ENCODE results near the gene COL13A1.

COL13A1 gene

GRCh38 chr10:69819716-69820506 is 18.2 kb downstream of the COL13A1 start:
- no peak for DNase-seq (ENCODE audit: low read depth)

GRCh38 chr10:69820817-69821216 is 19.1 kb downstream of the COL13A1 start:
- DNase-seq (ENCODE audit: low read depth), result no peak

- DNase-seq (ENCODE audit: low read depth), result no peak
Measured at GRCh38 chr10:69825604-69826003, 23.9 kb downstream of the COL13A1 start.

- no peak for DNase-seq (ENCODE audit: low read depth)
Measured at GRCh38 chr10:69826094-69826493, 24.4 kb downstream of the COL13A1 start.

- no peak for DNase-seq (ENCODE audit: low read depth)
Measured at GRCh38 chr10:69826789-69827554, 25.3 kb downstream of the COL13A1 start.

GRCh38 chr10:69828144-69828870 is 26.6 kb downstream of the COL13A1 start:
- DNase-seq (ENCODE audit: low read depth), result no peak

- DNase-seq (ENCODE audit: low read depth), result no peak
Measured at GRCh38 chr10:69829775-69830174, 28.1 kb downstream of the COL13A1 start.

GRCh38 chr10:69831231-69831855 is 29.6 kb downstream of the COL13A1 start:
- DNase-seq (ENCODE audit: low read depth), result no peak

- no peak for DNase-seq (ENCODE audit: low read depth)
Measured at GRCh38 chr10:69835233-69835632, 33.5 kb downstream of the COL13A1 start.

GRCh38 chr10:69835875-69836730 is 34.4 kb downstream of the COL13A1 start:
- DNase-seq (ENCODE audit: low read depth), result no peak

- no peak for DNase-seq (ENCODE audit: low read depth)
Measured at GRCh38 chr10:69836731-69837030, 35.0 kb downstream of the COL13A1 start.

- DNase-seq (ENCODE audit: low read depth), result no peak
Measured at GRCh38 chr10:69837261-69837660, 35.6 kb downstream of the COL13A1 start.

- DNase-seq (ENCODE audit: low read depth), result no peak
Measured at GRCh38 chr10:69838418-69838817, 36.7 kb downstream of the COL13A1 start.

- no peak for DNase-seq (ENCODE audit: low read depth)
Measured at GRCh38 chr10:69838853-69839252, 37.1 kb downstream of the COL13A1 start.

GRCh38 chr10:69839696-69840345 is 38.1 kb downstream of the COL13A1 start:
- no peak for DNase-seq (ENCODE audit: low read depth)

GRCh38 chr10:69840773-69841172 is 39.1 kb downstream of the COL13A1 start:
- DNase-seq (ENCODE audit: low read depth), result no peak

GRCh38 chr10:69842020-69842419 is 40.3 kb downstream of the COL13A1 start:
- no peak for DNase-seq (ENCODE audit: low read depth)

GRCh38 chr10:69842882-69843281 is 41.2 kb downstream of the COL13A1 start:
- DNase-seq (ENCODE audit: low read depth), result no peak

GRCh38 chr10:69843923-69844322 is 42.2 kb downstream of the COL13A1 start:
- DNase-seq (ENCODE audit: low read depth), result no peak

- DNase-seq (ENCODE audit: low read depth), result no peak
Measured at GRCh38 chr10:69844698-69845097, 43.0 kb downstream of the COL13A1 start.
